ENCODE results near the gene RBP7. TPM values are rescaled to one million over a fixed set of nuclear protein-coding genes. Genes with fewer than 3 reads are reported as not detected.
"Not testable (repeated sequence)": the region's sequence is repeated elsewhere in the genome, so short reads cannot be mapped to it uniquely, and the experiment has no call there.

RBP7 gene
- total RNA-seq, 1 donor from 2014 or later, result 0.92 TPM

DNA sequence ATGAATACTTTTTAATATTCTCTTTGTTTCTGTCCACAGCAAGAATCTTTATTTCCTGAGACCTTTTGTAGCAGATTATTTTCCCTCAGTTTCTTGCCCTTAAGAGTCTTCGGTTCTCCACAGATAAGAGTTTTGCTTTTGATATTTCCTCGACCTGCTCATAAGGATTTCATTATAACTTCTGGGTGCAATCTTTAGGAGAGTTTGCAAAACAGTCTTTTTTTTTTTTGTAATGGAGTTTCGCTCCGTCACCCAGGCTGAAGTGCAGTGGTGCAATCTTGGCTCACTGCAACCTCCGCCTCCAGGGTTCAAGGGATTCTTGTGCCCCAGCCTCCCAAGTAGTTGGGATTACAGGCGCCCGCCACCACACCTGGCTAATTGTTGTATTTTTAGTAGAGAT lies 25.6 kb downstream of the RBP7 start:
- TF ChIP-seq, protein P1, sequence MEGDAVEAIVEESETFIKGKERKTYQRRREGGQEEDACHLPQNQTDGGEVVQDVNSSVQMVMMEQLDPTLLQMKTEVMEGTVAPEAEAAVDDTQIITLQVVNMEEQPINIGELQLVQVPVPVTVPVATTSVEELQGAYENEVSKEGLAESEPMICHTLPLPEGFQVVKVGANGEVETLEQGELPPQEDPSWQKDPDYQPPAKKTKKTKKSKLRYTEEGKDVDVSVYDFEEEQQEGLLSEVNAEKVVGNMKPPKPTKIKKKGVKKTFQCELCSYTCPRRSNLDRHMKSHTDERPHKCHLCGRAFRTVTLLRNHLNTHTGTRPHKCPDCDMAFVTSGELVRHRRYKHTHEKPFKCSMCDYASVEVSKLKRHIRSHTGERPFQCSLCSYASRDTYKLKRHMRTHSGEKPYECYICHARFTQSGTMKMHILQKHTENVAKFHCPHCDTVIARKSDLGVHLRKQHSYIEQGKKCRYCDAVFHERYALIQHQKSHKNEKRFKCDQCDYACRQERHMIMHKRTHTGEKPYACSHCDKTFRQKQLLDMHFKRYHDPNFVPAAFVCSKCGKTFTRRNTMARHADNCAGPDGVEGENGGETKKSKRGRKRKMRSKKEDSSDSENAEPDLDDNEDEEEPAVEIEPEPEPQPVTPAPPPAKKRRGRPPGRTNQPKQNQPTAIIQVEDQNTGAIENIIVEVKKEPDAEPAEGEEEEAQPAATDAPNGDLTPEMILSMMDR (conservative IDR thresholded peaks at IDR 0.05), result no peak
- no peaks in the 10 kb centered on the region for H3K36me3 Mint-ChIP-seq
- H3K27ac Mint-ChIP-seq, result no peak overlapping the region
- no peak for DNase-seq (ENCODE audit: extremely low spot score, unreplicated experiment)
- H3K9me3 Mint-ChIP-seq, result no peaks in the 10 kb centered on the region
- peaks cover 13% of the 10 kb centered on the region for H3K4me1 Mint-ChIP-seq (ENCODE audit: unreplicated experiment)
- no peaks in the 10 kb centered on the region for H3K27me3 Mint-ChIP-seq
- no peak overlapping the region for H3K4me3 Mint-ChIP-seq

DNA sequence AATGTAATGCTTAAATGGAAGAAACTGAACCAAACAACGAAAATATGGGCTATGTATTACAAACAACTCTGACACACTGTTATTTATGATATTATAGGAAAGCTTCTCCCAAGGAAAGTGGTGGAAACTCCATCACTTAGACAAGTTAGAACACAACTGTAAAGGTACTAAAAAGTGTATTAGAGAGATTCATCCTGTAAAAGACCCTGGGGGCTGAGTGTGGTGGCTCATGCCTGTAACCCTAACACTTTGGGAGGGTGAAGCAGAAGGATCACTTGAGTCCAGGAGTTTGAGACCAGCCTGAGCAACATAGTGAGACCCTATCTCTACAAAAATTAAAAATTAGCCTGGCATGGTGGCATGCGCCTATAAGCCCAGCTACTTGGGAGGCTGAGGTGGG lies 28.3 kb downstream of the RBP7 start:
- H3K4me3 Mint-ChIP-seq, result no peak overlapping the region
- TF ChIP-seq, protein P1 (conservative IDR thresholded peaks at IDR 0.05), result no peak
- H3K9me3 Mint-ChIP-seq, result no peaks in the 10 kb centered on the region
- H3K4me1 Mint-ChIP-seq (ENCODE audit: unreplicated experiment), result peaks cover 11% of the 10 kb centered on the region
- H3K36me3 Mint-ChIP-seq, result no peaks in the 10 kb centered on the region
- H3K27ac Mint-ChIP-seq, result no peak overlapping the region
- DNase-seq (ENCODE audit: extremely low spot score, unreplicated experiment), result no peak
- H3K27me3 Mint-ChIP-seq, result no peaks in the 10 kb centered on the region

DNA sequence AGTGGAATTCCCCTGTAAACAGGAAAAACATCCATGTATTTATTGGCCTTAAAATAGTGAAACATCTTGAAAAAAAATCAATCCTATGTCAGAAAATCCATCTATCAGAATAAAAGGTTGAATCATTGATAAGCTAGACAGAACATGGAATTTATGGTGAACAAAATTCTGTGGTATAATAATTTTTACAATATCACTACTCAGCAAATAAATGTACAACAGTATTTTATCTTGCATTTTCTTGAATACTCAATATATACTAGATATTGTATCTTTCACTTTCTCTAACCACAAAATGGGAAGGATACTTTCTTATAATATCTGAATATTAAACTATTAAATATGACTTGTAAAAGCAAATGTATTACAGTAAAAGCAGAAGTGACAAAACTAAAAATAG lies 30.0 kb downstream of the RBP7 start:
- Mint-ChIP-seq H3K27ac (no peak overlapping the region), H3K36me3 (no peaks in the 10 kb centered on the region), H3K4me1 (ENCODE audit: unreplicated experiment) (peaks cover 9% of the 10 kb centered on the region), H3K9me3 (no peaks in the 10 kb centered on the region), H3K27me3 (no peaks in the 10 kb centered on the region), H3K4me3 (no peak overlapping the region)
- TF ChIP-seq, protein P1 (conservative IDR thresholded peaks at IDR 0.05), result no peak
- no peak for DNase-seq (ENCODE audit: extremely low spot score, unreplicated experiment)

GRCh38 chr1:10028956-10029500 lies 32.0 kb downstream of the RBP7 start:
- H3K36me3 Mint-ChIP-seq; H3K27ac Mint-ChIP-seq; H3K4me3 Mint-ChIP-seq; H3K9me3 Mint-ChIP-seq; H3K27me3 Mint-ChIP-seq; DNase-seq (ENCODE audit: extremely low spot score, unreplicated experiment): not testable (repeated sequence)
- H3K4me1 Mint-ChIP-seq (ENCODE audit: unreplicated experiment), result peaks cover 17% of the 10 kb centered on the region

DNA sequence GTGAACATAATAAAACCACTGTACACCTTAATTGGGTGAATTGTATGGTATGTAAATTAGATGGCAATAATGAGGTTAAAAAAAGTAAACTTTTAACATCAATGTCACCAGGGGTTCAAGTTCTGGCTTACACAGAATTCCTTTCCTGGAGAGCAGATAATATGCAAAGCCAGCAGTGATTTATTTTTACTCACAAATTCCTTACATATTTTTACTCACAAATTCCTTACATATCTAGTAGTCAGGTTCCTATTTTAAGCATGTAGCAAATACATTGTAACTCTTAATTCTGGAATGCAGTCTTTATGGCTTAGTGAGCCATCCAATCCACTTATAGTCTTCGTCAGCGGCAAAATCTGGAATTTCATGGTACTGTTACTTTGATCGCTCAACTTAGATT lies 34.4 kb downstream of the RBP7 start:
- no peaks in the 10 kb centered on the region for H3K9me3 Mint-ChIP-seq
- H3K4me1 Mint-ChIP-seq (ENCODE audit: unreplicated experiment), result peaks cover 23% of the 10 kb centered on the region
- TF ChIP-seq, protein P1 (conservative IDR thresholded peaks at IDR 0.05), result no peak
- peak overlapping the region; percentile 57 for H3K27ac Mint-ChIP-seq
- no peaks in the 10 kb centered on the region for H3K36me3 Mint-ChIP-seq
- no peak for DNase-seq (ENCODE audit: extremely low spot score, unreplicated experiment)
- no peaks in the 10 kb centered on the region for H3K27me3 Mint-ChIP-seq
- H3K4me3 Mint-ChIP-seq, result peak overlapping the region; percentile 46

DNA sequence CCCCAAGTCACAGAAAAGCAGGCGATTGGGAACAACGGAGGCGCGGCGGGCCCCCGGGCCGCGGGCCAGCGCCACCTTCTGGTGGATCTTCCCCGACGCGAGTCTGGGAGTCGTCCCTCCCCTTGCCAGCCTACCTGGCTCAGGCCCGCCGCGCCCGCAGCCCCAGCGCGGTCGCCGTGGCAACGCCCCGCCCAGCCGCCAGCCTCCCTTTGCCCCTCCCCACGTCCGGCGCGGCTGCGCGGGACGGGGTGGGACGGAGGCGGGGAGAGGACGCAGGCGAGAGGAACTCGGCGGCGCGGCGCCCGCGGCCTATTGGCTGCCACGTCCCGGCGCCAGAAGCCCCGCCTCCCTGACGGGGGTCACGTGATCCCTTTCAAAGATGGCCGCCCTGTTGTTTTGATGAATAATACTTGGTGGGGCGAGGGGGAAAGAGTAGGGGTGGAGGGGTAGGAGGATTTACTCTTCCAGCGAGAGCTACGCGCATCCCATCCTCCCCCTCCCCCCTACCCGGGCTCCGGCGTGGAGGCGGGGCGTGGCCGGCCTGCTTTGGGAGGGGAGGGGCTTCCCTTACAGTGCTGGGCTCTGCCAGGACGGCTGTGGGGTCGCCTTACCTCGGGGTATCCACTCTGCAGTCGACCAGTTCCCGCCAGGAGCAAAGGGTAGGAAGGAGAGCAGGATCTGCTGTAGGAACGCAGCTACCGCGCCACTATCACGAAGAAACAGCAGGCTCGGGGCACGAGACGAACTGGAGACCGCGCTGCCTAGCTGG lies 35.7 kb downstream of the RBP7 start, which contains the start of gene UBE4B:
UBE4B (plus strand) TSS at position 369 of the 769 bp plus-strand sequence. CDS start 713 bp downstream, outside the sequence.
- TF ChIP-seq, protein P1 (conservative IDR thresholded peaks at IDR 0.05), result peak; percentile 97
- peaks cover 23% of the 10 kb centered on the region for H3K4me1 Mint-ChIP-seq (ENCODE audit: unreplicated experiment)
- H3K4me3 Mint-ChIP-seq, result peak within 1 kb of the TSS; percentile 94
- H3K9me3 Mint-ChIP-seq, result no peaks in the 10 kb centered on the region
- H3K36me3 Mint-ChIP-seq, result no peaks in the 10 kb centered on the region
- H3K27ac Mint-ChIP-seq, result peak within 1 kb of the TSS; percentile 88
- H3K27me3 Mint-ChIP-seq, result no peaks in the 10 kb centered on the region
- peak; percentile 100 for DNase-seq (ENCODE audit: extremely low spot score, unreplicated experiment)
